Neural cell (in vitro differentiated cells): ENCODE data around the gene RALB.

Experiments used
- CTCF ChIP-seq: fragments of 450-650 bp; IDR thresholded peaks from 2 replicates; pipeline ENCODE4 v1.5.1; 2014; ENCODE audit warnings: antibody characterized with exemption, mild to moderate bottlenecking, moderate library complexity; ENCODE audit not compliant: poor library complexity, severe bottlenecking
- SMC3 ChIP-seq: fragments of 450-650 bp; conservative IDR thresholded peaks from 2 replicates; pipeline ENCODE4 v1.6.1; 2014; ENCODE audit warnings: antibody characterized with exemption, mild to moderate bottlenecking, moderate library complexity; ENCODE audit not compliant: poor library complexity

GRCh38 chr2:120332384-120332783 is 79.7 kb downstream of the RALB start:
- no peak for TF ChIP-seq SMC3
- TF ChIP-seq CTCF = no peak
